GM13976 (cell line): ENCODE data around the gene HRH3.

ENCODE experiments used
- DNase-seq: peaks from one replicate; pipeline ENCODE4 v3.0.0; 2012; ENCODE audit warnings: low spot score
- in situ Hi-C: fragments of 300-500 bp; cut with MboI; formaldehyde crosslinking; loops from one replicate; pipeline ENCODE4 v1.12.0; 2022; ENCODE audit warnings: low sequenced_read_pairs, mixed read lengths, inconsistent platforms; ENCODE audit not compliant: unreplicated experiment
- TF ChIP-seq, protein P1 (sequence below): IDR thresholded peaks from 2 replicates; pipeline ENCODE4 v1.5.1; 2012; ENCODE audit warnings: borderline replicate concordance, mild to moderate bottlenecking; ENCODE audit not compliant: insufficient read depth; ENCODE audit errors: extremely low read depth, missing control alignments, control extremely low read depth

Gene HRH3

DNA sequence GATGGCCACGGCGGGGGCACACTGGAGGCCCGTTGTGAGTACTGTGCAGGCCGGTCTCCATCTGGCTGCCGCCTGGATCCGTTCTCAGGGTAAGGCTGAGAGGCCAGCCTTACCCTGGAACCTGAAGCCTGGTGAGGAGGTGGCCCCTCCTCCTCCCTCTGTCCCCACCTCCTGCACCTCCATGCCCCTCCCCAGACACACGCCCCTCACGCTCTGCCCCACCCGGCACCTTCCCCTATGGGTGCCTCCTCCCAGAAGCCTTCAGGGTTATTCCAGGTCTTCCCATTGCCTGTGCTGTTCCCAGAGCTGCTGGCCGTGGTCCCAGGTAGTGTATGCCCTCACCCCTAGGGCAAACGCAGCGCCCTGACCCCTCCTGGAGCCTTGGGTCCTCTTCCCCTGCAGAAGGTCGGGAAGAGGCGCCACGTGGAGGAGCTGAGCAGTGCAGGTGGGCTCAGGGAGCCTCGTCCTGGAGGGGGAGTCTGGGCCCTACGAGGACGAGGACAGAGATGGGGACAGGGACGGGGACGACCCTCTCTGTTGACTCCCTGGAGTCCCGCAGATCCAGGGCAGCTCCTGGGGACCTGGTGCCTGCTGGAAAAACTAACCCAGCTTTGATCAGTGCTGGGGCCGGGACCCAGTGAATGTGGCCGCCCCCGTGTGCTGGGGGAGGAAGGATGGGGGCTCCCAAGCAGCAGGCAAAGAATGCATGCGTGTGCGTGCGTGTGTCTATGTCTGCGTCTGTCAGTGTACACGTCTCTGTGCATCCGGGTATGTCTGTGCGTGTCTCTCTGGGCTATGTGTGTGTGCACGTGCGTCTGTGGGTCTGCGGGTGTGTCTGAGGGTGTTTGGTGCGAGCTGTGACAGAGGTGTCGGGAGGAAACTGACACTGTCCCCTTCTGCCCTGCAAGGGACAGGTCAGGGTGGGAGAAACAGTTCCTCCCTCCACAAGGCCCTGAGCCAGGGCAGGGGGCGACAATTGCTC lies 8.2 kb upstream of the HRH3 start:
- in situ Hi-C loops: no loop called here
- TF ChIP-seq, protein P1, sequence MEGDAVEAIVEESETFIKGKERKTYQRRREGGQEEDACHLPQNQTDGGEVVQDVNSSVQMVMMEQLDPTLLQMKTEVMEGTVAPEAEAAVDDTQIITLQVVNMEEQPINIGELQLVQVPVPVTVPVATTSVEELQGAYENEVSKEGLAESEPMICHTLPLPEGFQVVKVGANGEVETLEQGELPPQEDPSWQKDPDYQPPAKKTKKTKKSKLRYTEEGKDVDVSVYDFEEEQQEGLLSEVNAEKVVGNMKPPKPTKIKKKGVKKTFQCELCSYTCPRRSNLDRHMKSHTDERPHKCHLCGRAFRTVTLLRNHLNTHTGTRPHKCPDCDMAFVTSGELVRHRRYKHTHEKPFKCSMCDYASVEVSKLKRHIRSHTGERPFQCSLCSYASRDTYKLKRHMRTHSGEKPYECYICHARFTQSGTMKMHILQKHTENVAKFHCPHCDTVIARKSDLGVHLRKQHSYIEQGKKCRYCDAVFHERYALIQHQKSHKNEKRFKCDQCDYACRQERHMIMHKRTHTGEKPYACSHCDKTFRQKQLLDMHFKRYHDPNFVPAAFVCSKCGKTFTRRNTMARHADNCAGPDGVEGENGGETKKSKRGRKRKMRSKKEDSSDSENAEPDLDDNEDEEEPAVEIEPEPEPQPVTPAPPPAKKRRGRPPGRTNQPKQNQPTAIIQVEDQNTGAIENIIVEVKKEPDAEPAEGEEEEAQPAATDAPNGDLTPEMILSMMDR: no peak
- DNase-seq: no peak

DNA sequence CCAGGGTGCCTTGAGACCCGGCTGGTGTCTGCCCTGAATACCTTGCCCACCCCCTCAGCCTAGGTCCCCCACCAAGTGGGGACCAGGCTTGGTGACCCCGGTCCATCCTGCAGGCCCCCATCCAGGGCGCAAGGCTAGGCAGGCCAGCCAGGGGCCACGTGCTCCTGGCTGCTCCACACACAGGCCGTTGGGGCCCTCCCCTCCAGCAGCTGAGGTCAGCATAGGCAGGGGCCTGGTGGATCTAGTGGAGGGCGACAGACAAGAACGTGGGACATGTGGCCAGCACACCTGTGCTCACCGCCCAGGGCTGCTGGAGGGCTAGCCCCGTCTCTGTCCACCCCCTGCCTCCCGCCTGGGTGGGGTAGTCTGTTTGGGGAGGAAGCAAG lies 7.5 kb upstream of the HRH3 start:
- TF ChIP-seq, protein P1: no peak
- in situ Hi-C loops: no loop called here
- no peak for DNase-seq

DNA sequence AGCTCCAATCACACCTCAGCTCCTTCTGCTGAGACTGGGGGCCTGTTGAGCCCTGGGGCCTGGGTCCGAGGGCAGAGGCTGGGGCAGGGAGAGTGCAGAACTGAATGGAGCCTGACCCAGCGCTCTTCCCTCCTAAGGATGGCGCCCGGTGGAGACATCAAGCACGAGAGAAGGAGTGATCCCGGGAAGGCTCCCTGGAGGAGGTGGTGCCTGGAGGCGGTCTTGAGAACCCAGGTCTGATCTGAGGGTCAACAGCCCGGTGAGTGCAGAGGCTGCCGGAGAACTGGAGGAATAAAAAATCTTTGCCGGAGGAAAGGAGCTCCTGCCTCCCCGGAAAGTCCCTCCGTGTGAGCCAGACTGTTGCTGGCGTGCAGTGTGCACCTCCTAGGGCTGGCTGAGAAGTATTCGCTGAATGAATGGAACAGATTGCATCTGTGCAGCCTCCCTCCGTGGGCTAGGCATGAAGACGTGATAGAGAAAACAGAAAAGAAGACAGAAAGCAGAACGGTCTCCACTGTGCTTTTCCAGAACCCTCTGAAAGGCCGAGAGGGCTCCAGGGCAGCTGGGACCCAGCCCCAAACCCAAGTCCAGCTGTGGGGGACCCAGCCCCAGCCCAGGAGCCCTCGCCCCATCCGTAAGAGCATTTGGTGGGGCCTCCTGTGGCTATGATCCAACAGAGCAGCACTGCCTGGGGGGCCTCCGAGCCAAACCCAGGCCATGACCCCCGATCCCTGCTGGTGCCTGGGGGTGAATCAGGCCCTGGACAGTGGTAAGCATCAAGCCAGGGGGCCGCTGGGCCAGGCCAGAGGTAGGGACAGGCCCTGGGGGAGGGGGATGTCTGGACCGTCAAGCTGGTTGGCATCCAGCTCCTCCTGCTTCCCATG lies 6.9 kb upstream of the HRH3 start:
- in situ Hi-C loops: no loop called here
- TF ChIP-seq, protein P1: no peak
- DNase-seq: no peak

DNA sequence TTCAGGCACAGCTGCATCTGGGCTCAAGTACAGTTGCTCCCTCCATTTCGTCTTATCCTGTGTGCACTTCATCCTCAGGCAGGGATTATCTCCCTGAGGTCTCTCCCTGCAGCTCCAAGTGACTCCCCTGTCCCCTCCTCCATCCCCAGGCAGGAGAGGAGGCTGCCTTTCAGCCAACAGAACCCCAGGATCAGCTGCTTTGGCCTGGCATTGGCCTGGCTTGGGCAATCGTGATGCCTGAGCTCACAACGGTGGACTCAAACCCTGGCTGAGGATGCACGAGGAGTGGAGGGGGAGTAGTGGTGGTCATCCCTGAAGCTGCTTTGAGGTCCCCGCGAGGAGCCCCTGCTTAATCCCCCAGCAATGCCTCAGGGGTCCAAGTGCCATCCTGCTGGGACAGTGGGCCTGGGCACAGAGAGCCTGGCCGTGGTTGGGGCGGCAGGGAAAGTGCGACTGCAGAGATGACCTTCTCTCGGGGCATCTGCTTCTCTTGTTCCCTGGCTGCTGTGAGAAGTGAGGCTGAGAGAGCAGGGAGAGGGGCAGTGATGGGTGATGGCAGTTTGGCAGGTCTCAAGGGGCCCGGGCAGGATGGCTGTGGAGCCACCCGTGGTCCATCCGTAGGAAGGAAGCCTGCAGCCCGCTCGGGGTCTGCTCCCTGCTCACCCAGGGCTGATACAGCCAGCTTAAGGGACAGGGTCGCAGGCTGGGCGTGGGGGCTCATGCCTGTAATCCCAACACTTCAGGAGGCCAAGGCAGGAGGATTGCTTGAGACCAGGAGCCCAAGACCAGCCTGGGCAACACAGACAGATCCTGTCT lies 6.0 kb upstream of the HRH3 start:
- no peak for DNase-seq
- TF ChIP-seq, protein P1: no peak
- in situ Hi-C loops: no loop called here

DNA sequence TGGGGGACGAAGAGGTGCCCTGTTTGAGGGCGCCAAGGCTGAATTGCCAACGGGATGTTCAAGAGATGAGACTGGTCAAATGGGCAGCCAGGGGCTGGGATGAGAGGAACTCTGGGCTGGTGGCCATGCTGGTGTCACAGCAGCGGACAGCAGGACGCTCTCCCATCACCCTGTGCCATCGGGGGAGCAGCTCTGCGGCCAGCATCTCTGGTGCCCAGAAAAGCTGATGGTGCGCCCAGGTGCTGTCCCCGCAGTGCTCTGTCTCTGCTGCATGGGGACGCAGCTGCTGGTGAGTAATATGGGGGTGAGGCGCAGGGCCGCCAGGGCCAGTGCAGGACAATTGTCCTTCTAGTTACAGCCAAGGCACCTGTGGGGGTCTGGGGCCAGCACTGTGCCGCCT lies 4.9 kb upstream of the HRH3 start:
- no peak for DNase-seq
- in situ Hi-C loops: no loop called here
- TF ChIP-seq, protein P1: no peak
